Erythroblast (primary cell): ENCODE results near the gene DIPK2B.

Source experiments
- GATA1 ChIP-seq: IDR thresholded peaks from 2 replicates; pipeline ENCODE4 v1.6.1; 2011; ENCODE audit warnings: low read depth, mild to moderate bottlenecking, control low read depth, low read length, moderate library complexity
- POLR2A ChIP-seq: IDR thresholded peaks from 2 replicates; pipeline ENCODE4 v1.6.1; 2011; ENCODE audit warnings: mild to moderate bottlenecking, low read length

- no peak for TF ChIP-seq POLR2A
- TF ChIP-seq GATA1: no peak
These were observed 36.6 kb downstream of the DIPK2B start for GRCh38 chrX:45164021-45164621.
